ENCODE data around the gene CCHCR1. TPM values are rescaled to one million over a fixed set of nuclear protein-coding genes. Genes with fewer than 3 reads are reported as not detected.

CCHCR1 gene
- total and polyA plus RNA-seq, 2 of the 8 experiments (the other 6 are each of a cell fraction or from before 2014, with no cell fraction given): 20.9 to 38.0 TPM

DNA sequence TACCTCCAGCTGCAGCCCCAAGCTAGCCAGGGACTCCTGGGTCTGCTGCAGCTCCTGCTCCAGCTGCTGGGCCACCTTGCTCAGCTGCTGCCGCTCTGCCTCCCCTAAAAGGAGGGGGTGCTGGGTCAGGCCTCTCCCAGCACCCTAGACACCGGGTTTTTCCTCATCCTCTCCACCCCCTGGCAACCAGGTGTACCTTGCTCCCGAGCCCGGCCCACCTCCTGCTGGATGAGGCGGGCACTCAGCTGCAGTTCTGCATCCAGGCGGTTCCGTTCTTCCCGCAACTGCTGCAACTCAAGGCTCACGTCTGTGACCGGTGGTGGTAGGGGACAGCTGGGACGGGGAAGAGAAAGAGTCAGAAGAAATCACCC is 12.6 kb downstream of the CCHCR1 start:
- Histone ChIP-seq H3K4me3 (ENCODE audit: extremely low read depth in 1 of 4, insufficient read depth in 2 of 4, low read depth in 3 of 4, low read length in 4 of 4) (no peak overlapping the region), H4K8ac (ENCODE audit: extremely low read depth, insufficient read depth, low read length) (no peak overlapping the region), H3K23me2 (ENCODE audit: low read depth, low read length) (no peaks in the 10 kb centered on the region; the same call in 1 of the 2 replicates), H2BK5ac (ENCODE audit: low read depth, low read length) (no peak overlapping the region), H3K18ac (ENCODE audit: extremely low read depth, low read length) (no peak overlapping the region), H2BK12ac (ENCODE audit: low read depth, low read length) (no peak overlapping the region), H3K56ac (replicated peaks; ENCODE audit: insufficient read length, low read depth, low read length) (no peak overlapping the region), H3K9me3 (ENCODE audit: insufficient read depth in 2 of 2, low read depth in 1 of 2, low read length in 1 of 2) (no peaks in the 10 kb centered on the region), H3K79me2 (ENCODE audit: control insufficient read depth in 1 of 2, insufficient read depth in 2 of 2, low read length in 2 of 2) (no peaks in the 10 kb centered on the region), H3K9ac (replicated peaks in 1 of 4; ENCODE audit: extremely low read depth in 1 of 4, low read depth in 3 of 4, low read length in 3 of 4) (no peak overlapping the region), H3K79me1 (ENCODE audit: low read depth, low read length) (no peaks in the 10 kb centered on the region), H3K14ac (ENCODE audit: insufficient read length) (no peak overlapping the region), H2BK15ac (ENCODE audit: low read length) (no peak overlapping the region), H4K20me1 (replicated peaks in 1 of 2; ENCODE audit: control insufficient read depth in 1 of 2, insufficient read depth in 2 of 2, low read length in 2 of 2) (peaks cover 0 to 3% of the 10 kb centered on the region in 2 experiments), H2BK20ac (ENCODE audit: low read length) (no peak overlapping the region), H2AK5ac (ENCODE audit: low read depth, low read length) (no peak overlapping the region), H3K4me2 (ENCODE audit: insufficient read depth in 1 of 2, low read depth in 2 of 2, low read length in 2 of 2) (no peak overlapping the region), H3K23ac (ENCODE audit: insufficient read length) (no peak overlapping the region), H3K36me3 (ENCODE audit: control insufficient read depth in 2 of 4, insufficient read depth in 4 of 4, low read length in 3 of 4) (peaks cover 2 to 35% (median 7%) of the 10 kb centered on the region in 4 experiments; a peak in 7 of 8 replicates), H3K27ac (ENCODE audit: low read depth, low read length) (no peak overlapping the region), H2BK120ac (replicated peaks; ENCODE audit: low read depth, low read length) (no peak overlapping the region), H4K91ac (replicated peaks; ENCODE audit: insufficient read length, low read length) (no peak overlapping the region), H3K4me1 (replicated peaks in 1 of 4; ENCODE audit: control insufficient read depth in 3 of 4, insufficient read depth in 4 of 4, low read length in 3 of 4) (peaks cover 0 to 8% (median 4%) of the 10 kb centered on the region in 4 experiments; a peak in 4 of 7 replicates), H3K27me3 (replicated peaks in 1 of 4; ENCODE audit: control insufficient read depth in 3 of 4, extremely low read depth in 1 of 4, insufficient read depth in 3 of 4, low read length in 3 of 4) (no peaks in the 10 kb centered on the region), H4K5ac (ENCODE audit: insufficient read length, low read depth, low read length) (no peak overlapping the region), H3K4ac (replicated peaks; ENCODE audit: insufficient read length, low read depth, low read length) (no peak overlapping the region), H2AFZ (ENCODE audit: low read length) (no peak overlapping the region)
- CTCF ChIA-PET (ENCODE audit: partially characterized antibody): interaction anchor here (1.2 to 16.4 kb wide), 7 partner anchors 8 to 53 kb away, joined by 3 to 170 read pairs (median 5); no protein-coding TSS in a partner anchor
- no peak for DNase-seq (ENCODE audit: low read depth in 1 of 2, low spot score in 2 of 2)
- POLR2A ChIA-PET (ENCODE audit: partially characterized antibody): interaction anchor here (0.6 to 68.5 kb wide), 3 partner anchors 3 to 444 kb away, joined by 4 to 2251 read pairs (median 2251); partner anchors contain the start of genes CCHCR1, CDSN, POU5F1 and PSORS1C1
- FAIRE-seq: no peak
- 75% methylated on average over 11 of the region's 11 CpGs; no CpG with 5 or more reads in 1 of the 2 experiments for WGBS, 2 experiments (ENCODE audit: extremely low coverage in 1 of 2, insufficient coverage in 1 of 2, insufficient read length in 1 of 2, insufficient replicate concordance in 2 of 2, low coverage in 1 of 2, low lambda C conversion rate in 2 of 2, missing lambda C conversion rate in 1 of 2)
- TF ChIP-seq SP1 (IDR thresholded peaks at IDR 0.05; ENCODE audit: low read depth, low read length): no peak
- TF ChIP-seq KDM5A (IDR thresholded peaks at IDR 0.05; ENCODE audit: low read length): no peak
- no peak for TF ChIP-seq GABPA (IDR thresholded peaks at IDR 0.05; ENCODE audit: borderline replicate concordance, insufficient read depth, low read length)
- TF ChIP-seq RXRA (IDR thresholded peaks at IDR 0.05; ENCODE audit: insufficient read depth, low read depth, low read length): no peak
- no peak for TF ChIP-seq JUN (IDR thresholded peaks at IDR 0.05; ENCODE audit: low read depth, low read length)
- TF ChIP-seq TAF7 (optimal IDR thresholded peaks at IDR 0.05; ENCODE audit: borderline replicate concordance, low read depth, low read length): no peak
- no peak for TF ChIP-seq EZH2 (IDR thresholded peaks at IDR 0.05; ENCODE audit: low read depth, low read length, severe bottlenecking)
- no peak for TF ChIP-seq CREB1 (IDR thresholded peaks at IDR 0.05)
- TF ChIP-seq, protein P1, sequence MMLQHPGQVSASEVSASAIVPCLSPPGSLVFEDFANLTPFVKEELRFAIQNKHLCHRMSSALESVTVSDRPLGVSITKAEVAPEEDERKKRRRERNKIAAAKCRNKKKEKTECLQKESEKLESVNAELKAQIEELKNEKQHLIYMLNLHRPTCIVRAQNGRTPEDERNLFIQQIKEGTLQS (IDR thresholded peaks at IDR 0.05; ENCODE audit: insufficient read depth, low read depth, low read length): no peak
- no peak for TF ChIP-seq POU5F1 (IDR thresholded peaks at IDR 0.05; ENCODE audit: low read depth, low read length)
- no peak for TF ChIP-seq HDAC2 (IDR thresholded peaks at IDR 0.05; ENCODE audit: borderline replicate concordance in 1 of 2, low read depth in 2 of 2, low read length in 2 of 2)
- TF ChIP-seq ZNF274 (IDR thresholded peaks at IDR 0.05; ENCODE audit: borderline replicate concordance, extremely low read depth, low read length): no peak
- TF ChIP-seq FOSL1 (IDR thresholded peaks at IDR 0.05; ENCODE audit: insufficient read depth, low read depth, low read length): no peak
